Small intestine (tissue), 7 donors: ENCODE results near the gene ITGA7. TPM values are rescaled to one million over a fixed set of nuclear protein-coding genes. Genes with fewer than 3 reads are reported as not detected.

Experiments
- DNase-seq, 2 donors: peaks; one replicate each; pipeline versions ENCODE4 v3.0.0 to v3.0.0-alpha.2; 2013
- FAIRE-seq: peaks from 2 replicates; lab custom pipeline; 2012; peaks lifted over from hg19 to GRCh38; lab: Jason Lieb, UNC
- H3K27ac ChIP-seq, 3 donors: one replicate each; pipeline ENCODE4 v1.5.1; 2013; ENCODE audit warnings: low read length in 2 of 3, mild to moderate bottlenecking in 2 of 3, control low read depth in 1 of 3, inconsistent platforms in 1 of 3, low read depth in 1 of 3, moderate library complexity in 1 of 3
- H3K27me3 ChIP-seq, 3 donors: one replicate each; pipeline ENCODE4 v1.6.1; 2013; ENCODE audit warnings: low read length in 3 of 3, inconsistent platforms in 1 of 3; ENCODE audit not compliant: control insufficient read depth in 3 of 3, insufficient read depth in 3 of 3
- H3K36me3 ChIP-seq, 3 donors: one replicate each; pipeline ENCODE4 v1.6.1; 2013; ENCODE audit warnings: low read length in 3 of 3, inconsistent platforms in 1 of 3, low read depth in 1 of 3, mild to moderate bottlenecking in 1 of 3, moderate library complexity in 1 of 3; ENCODE audit not compliant: control insufficient read depth in 3 of 3, insufficient read depth in 2 of 3
- H3K4me1 ChIP-seq, 3 donors: one replicate each; pipeline ENCODE4 v1.6.1; 2013; ENCODE audit warnings: low read length in 2 of 3, inconsistent platforms in 1 of 3, low read depth in 1 of 3, mild to moderate bottlenecking in 1 of 3, moderate library complexity in 1 of 3; ENCODE audit not compliant: control insufficient read depth in 3 of 3, insufficient read depth in 2 of 3
- H3K4me3 ChIP-seq, 3 donors: one replicate each; pipeline ENCODE4 v1.5.1; 2013; ENCODE audit warnings: low read length in 3 of 3, control low read depth in 1 of 3, inconsistent platforms in 1 of 3, low read depth in 1 of 3, mild to moderate bottlenecking in 1 of 3, moderate library complexity in 1 of 3
- H3K9me3 ChIP-seq, 2 donors: one replicate each; pipeline ENCODE4 v1.6.1; 2013; ENCODE audit warnings: low read depth in 1 of 2, low read length in 1 of 2; ENCODE audit not compliant: control insufficient read depth in 2 of 2, insufficient read depth in 1 of 2
- WGBS, 3 donors: extraction: QIAGEN DNeasy Blood & Tissue Kit; methylation state at CpG; one replicate each; pipeline ENCODE4 v1.1.7; 2013; 5-methylcytosine and 5-hydroxymethylcytosine counted together
- polyA plus RNA-seq, 4 donors: library from polyadenylated mRNA; stranded (reverse) in 3 of 4; unstranded in 1 of 4; fragments of 200-250 nt in 3 of 4; fragments of 120-200 nt in 1 of 4; gene quantifications; one replicate each; pipeline versions ENCODE4 v1.2.1 to v1.2.3, GENCODE V29; 2013
- donor health status: healthy with polysubstance abuse.
- donor health status: control.
- donor health status: control.
- donor health status: Bipolar disorder and iron deficiency.
- donor health status: healthy.

The ITGA7 gene
- polyA plus RNA-seq, 4 donors: 6.3 to 81.6 (median 29.6) TPM

DNA sequence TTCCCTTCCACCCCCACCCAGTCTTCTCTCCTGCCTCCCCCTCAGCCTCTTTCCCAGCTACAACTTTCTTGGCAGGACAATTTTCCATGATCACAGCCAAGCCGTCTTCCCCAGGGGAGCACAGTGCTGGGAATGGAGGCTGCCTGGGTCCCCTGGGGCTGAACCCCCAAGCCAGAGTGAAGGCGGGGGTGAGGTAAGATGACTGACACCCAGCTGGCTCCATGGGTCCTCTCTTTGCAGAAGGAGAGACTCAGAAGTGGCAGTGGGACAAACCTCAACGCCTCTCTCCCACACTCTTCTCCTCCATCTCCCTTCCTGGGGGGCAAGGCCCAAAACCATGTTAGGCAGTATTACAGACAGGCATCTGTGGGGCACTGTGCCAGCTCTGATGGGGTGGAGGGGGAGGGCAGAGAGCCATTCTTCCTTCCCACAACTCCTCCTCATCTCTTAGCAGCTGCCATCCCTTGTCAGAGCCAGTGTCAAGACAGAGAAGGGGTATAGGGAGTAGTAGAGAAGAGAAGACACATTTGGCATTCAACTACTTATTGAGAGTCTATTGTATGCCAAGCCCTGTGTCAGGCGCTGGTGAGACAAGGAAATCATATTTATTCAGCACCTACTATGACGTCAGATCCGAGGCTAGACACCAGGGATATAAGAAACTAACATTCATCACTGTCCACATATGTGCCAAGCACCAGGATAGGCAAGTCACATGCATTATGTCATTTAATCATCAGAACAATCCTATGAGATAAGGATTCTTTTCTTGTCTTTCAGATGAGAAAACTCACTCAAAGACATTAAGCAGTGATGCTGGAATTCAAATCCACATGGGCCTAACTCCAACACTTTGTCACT lies 3.6 kb downstream of the ITGA7 start:
- Histone ChIP-seq H3K27me3 (peaks cover 0 to 18% (median 0%) of the 10 kb centered on the region in 3 donors), H3K36me3 (no peaks in the 10 kb centered on the region), H3K4me1 (peaks cover 0 to 31% (median 3%) of the 10 kb centered on the region in 3 donors), H3K4me3 (no peak overlapping the region), H3K9me3 (no peaks in the 10 kb centered on the region), H3K27ac (peak overlapping the region in 1 of 3 donors; percentile 62)
- 77 to 82% (median 78%) methylated on average over 6 of the region's 6 CpGs for WGBS, 3 donors
- no peak for DNase-seq
- FAIRE-seq: no peak

DNA sequence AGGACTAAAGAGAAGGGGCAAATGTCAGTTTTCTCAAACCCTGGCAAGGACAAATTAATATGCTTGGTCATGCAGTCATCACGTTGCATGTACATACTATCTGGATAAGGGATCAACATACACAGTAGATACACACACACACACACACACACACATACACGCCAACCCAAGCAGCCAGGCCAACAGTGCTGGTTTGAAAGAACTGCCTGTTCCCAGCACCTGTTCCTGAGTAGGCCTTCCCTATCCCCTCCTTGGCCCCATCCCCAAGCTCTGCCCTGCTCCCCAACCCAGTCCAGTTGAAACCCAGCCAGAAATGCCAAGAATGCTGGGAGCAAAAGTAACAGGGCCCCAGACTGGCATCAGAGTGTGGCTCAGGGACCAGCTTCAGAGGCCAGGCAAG lies 4.4 kb downstream of the ITGA7 start:
- no peak overlapping the region for H3K4me3 ChIP-seq
- no peak for FAIRE-seq
- 20 to 61% (median 48%) methylated on average over 2 of the region's 2 CpGs for WGBS, 3 donors
- H3K9me3 ChIP-seq: no peaks in the 10 kb centered on the region
- no peak for DNase-seq
- H3K27ac ChIP-seq: peak overlapping the region in 1 of 3 donors; percentile 62
- H3K4me1 ChIP-seq: peaks cover 0 to 33% (median 3%) of the 10 kb centered on the region in 3 donors
- H3K27me3 ChIP-seq: peaks cover 0 to 13% (median 0%) of the 10 kb centered on the region in 3 donors
- H3K36me3 ChIP-seq: no peaks in the 10 kb centered on the region

GRCh38 chr12:55702861-55703260 lies 4.8 kb downstream of the ITGA7 start:
- H3K36me3 ChIP-seq: no peaks in the 10 kb centered on the region
- H3K4me3 ChIP-seq: no peak overlapping the region
- FAIRE-seq (no peak), DNase-seq (no peak)
- H3K27me3 ChIP-seq: peaks cover 0 to 13% (median 0%) of the 10 kb centered on the region in 3 donors
- H3K4me1 ChIP-seq: peaks cover 0 to 33% (median 3%) of the 10 kb centered on the region in 3 donors
- 63 to 79% (median 78%) methylated on average over 8 of the region's 8 CpGs for WGBS, 3 donors
- H3K27ac ChIP-seq: no peak overlapping the region
- H3K9me3 ChIP-seq: no peaks in the 10 kb centered on the region

DNA sequence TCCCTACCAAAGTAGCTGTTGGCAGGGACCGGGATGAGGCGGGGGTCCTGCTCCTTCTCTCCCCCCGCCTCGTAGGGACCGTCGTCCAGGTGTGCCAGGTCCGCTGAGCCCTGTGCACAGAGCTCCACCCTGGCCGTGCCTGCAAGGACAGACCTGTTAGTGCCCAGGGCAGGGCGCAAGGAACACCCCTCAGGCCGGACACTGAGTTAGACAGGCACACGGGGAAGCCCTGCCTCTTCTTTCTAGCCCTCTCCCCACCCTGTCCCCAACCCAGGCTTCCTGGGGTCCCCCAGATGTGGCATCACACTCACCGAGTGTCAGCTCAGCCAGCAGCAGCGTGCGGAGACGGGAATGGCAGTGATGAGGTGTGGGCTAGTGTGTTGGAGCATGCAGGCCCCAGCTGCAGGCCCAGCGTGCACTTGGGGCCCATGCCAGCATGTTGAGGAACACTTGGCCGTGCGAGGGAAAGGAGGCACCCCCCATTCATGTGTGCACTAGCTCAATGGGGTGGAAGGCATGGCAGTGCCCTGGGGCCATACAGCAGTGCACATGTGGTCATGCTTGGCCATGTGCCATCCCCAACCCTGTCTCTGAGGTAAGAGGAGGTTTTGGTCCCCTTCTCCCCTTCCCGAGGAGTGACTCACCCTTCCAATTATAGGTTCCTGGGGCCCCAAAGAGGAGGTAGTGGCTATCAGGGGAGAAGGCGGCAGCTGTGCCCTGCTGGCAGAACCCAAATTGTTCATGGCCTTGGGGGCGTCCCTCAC lies 7.3 kb downstream of the ITGA7 start:
- H3K4me3 ChIP-seq: no peak overlapping the region
- no peaks in the 10 kb centered on the region for H3K36me3 ChIP-seq
- 78 to 86% (median 82%) methylated on average over 14 to 21 of the region's 21 CpGs for WGBS, 3 donors
- DNase-seq (no peak), FAIRE-seq (no peak)
- H3K4me1 ChIP-seq: peaks cover 0 to 31% (median 3%) of the 10 kb centered on the region in 3 donors
- no peaks in the 10 kb centered on the region for H3K27me3 ChIP-seq
- H3K27ac ChIP-seq: no peak overlapping the region
- H3K9me3 ChIP-seq: no peaks in the 10 kb centered on the region

GRCh38 chr12:55699471-55700055 lies 8.1 kb downstream of the ITGA7 start:
- no peak for FAIRE-seq
- DNase-seq: peak; percentile 38 to 44
- no peaks in the 10 kb centered on the region for H3K9me3 ChIP-seq
- 34 to 59% (median 43%) methylated on average over 5 of the region's 5 CpGs for WGBS, 3 donors
- no peak overlapping the region for H3K27ac ChIP-seq
- H3K4me3 ChIP-seq: no peak overlapping the region
- H3K36me3 ChIP-seq: peaks cover 0 to 4% (median 0%) of the 10 kb centered on the region in 3 donors
- no peaks in the 10 kb centered on the region for H3K27me3 ChIP-seq
- peaks cover 0 to 35% (median 3%) of the 10 kb centered on the region in 3 donors for H3K4me1 ChIP-seq

- Histone ChIP-seq H3K27me3 (no peaks in the 10 kb centered on the region), H3K36me3 (peaks cover 0 to 9% (median 0%) of the 10 kb centered on the region in 3 donors), H3K4me1 (peaks cover 0 to 41% (median 3%) of the 10 kb centered on the region in 3 donors), H3K9me3 (no peaks in the 10 kb centered on the region), H3K4me3 (no peak overlapping the region), H3K27ac (no peak overlapping the region)
- DNase-seq (no peak), FAIRE-seq (no peak)
- 78 to 92% (median 92%) methylated on average over 1 of the region's 1 CpG for WGBS, 3 donors
Observed at GRCh38 chr12:55698965-55699364, 8.7 kb downstream of the ITGA7 start.

- Histone ChIP-seq H3K27me3 (no peaks in the 10 kb centered on the region), H3K36me3 (peaks cover 0 to 14% (median 0%) of the 10 kb centered on the region in 3 donors), H3K4me1 (peaks cover 0 to 42% (median 3%) of the 10 kb centered on the region in 3 donors), H3K27ac (no peak overlapping the region), H3K4me3 (no peak overlapping the region), H3K9me3 (no peaks in the 10 kb centered on the region)
- DNase-seq (no peak), FAIRE-seq (no peak)
- WGBS, 3 donors: 90 to 95% (median 91%) methylated on average over 15 to 16 of the region's 16 CpGs
Observed at GRCh38 chr12:55698241-55698955, 9.3 kb downstream of the ITGA7 start.
